Measurements from ENCODE around the gene GNAL.
"Not testable (repeated sequence)": the region's sequence is repeated elsewhere in the genome, so short reads cannot be mapped to it uniquely, and the experiment has no call there.

GNAL gene

GRCh38 chr18:11714244-11714918, 25.3 kb downstream of the GNAL start:
- no peak for DNase-seq
- intact Hi-C loops (cut with DNase I), result no loop called here

- DNase-seq; intact Hi-C loops (cut with DNase I): not testable (repeated sequence)
Observed at GRCh38 chr18:11716767-11717315, 27.8 kb downstream of the GNAL start.

GRCh38 chr18:11719050-11719449, 30.0 kb downstream of the GNAL start:
- DNase-seq, result no peak
- intact Hi-C loops (cut with DNase I), result no loop called here

- intact Hi-C loops (cut with DNase I), result no loop called here
- no peak for DNase-seq
Observed at GRCh38 chr18:11719621-11720020, 30.6 kb downstream of the GNAL start.

- intact Hi-C loops (cut with DNase I), result no loop called here
Observed at GRCh38 chr18:11721720-11722119, 32.7 kb downstream of the GNAL start.

GRCh38 chr18:11724781-11725180, 35.7 kb downstream of the GNAL start:
- intact Hi-C loops (cut with DNase I), result no loop called here
- no peak for DNase-seq

More at GRCh38 chr18:11721720-11722119, 32.7 kb downstream of the GNAL start:
- DNase-seq, result no peak

- intact Hi-C loops (cut with DNase I), result no loop called here
- peak in 1 of 42 donors; percentile 18 for DNase-seq
Observed at GRCh38 chr18:11726556-11726955, 37.5 kb downstream of the GNAL start.

GRCh38 chr18:11728249-11728648, 39.2 kb downstream of the GNAL start:
- intact Hi-C loops (cut with DNase I), result no loop called here
- peak in 4 of 42 donors; percentile 26 to 48 (median 40) for DNase-seq

GRCh38 chr18:11729556-11729955, 40.5 kb downstream of the GNAL start:
- peak in 1 of 42 donors; percentile 13 for DNase-seq
- intact Hi-C loops (cut with DNase I), result no loop called here

GRCh38 chr18:11733031-11733430, 44.0 kb downstream of the GNAL start:
- intact Hi-C loops (cut with DNase I), result loop anchor here (10.0 kb wide), 1 partner anchor 302 kb away; no protein-coding TSS in a partner anchor
- DNase-seq, result peak; percentile 58 to 91 (median 82)

- peak in 1 of 42 donors; percentile 14 for DNase-seq
- intact Hi-C loops (cut with DNase I), result loop anchor here (10.0 kb wide), 1 partner anchor 298 kb away; no protein-coding TSS in a partner anchor
Observed at GRCh38 chr18:11736656-11737055, 47.6 kb downstream of the GNAL start.

- intact Hi-C loops (cut with DNase I), result loop anchor here (10.0 kb wide), 1 partner anchor 295 kb away; no protein-coding TSS in a partner anchor
- peak in 1 of 42 donors; percentile 33 for DNase-seq
Observed at GRCh38 chr18:11739893-11740292, 50.8 kb downstream of the GNAL start.

- DNase-seq, result peak in 1 of 42 donors; percentile 14
- intact Hi-C loops (cut with DNase I), result no loop called here
Observed at GRCh38 chr18:11740461-11740860, 51.4 kb downstream of the GNAL start.

GRCh38 chr18:11741505-11742145, 52.6 kb downstream of the GNAL start:
- intact Hi-C loops (cut with DNase I), result no loop called here
- peak in 1 of 42 donors; percentile 59 for DNase-seq

- DNase-seq, result no peak
- intact Hi-C loops (cut with DNase I), result no loop called here
Observed at GRCh38 chr18:11745521-11745920, 56.5 kb downstream of the GNAL start.

- DNase-seq, result no peak
- intact Hi-C loops (cut with DNase I), result no loop called here
Observed at GRCh38 chr18:11747286-11747685, 58.2 kb downstream of the GNAL start.

GRCh38 chr18:11747731-11748130, 58.7 kb downstream of the GNAL start:
- peak; percentile 17 to 87 (median 64) for DNase-seq

GRCh38 chr18:11749305-11749704, 60.2 kb downstream of the GNAL start:
- DNase-seq, result no peak
- intact Hi-C loops (cut with DNase I), result no loop called here

More at GRCh38 chr18:11747731-11748130, 58.7 kb downstream of the GNAL start:
- intact Hi-C loops (cut with DNase I), result no loop called here

- intact Hi-C loops (cut with DNase I), result loop anchor here (10.0 kb wide), 1 partner anchor 105 kb away; the partner anchor contains the start of gene CHMP1B
Observed at GRCh38 chr18:11750171-11750570, 61.1 kb downstream of the GNAL start.

More at GRCh38 chr18:11750171-11750570, 61.1 kb downstream of the GNAL start:
- no peak for DNase-seq
